Mesothelial cell of epicardium (in vitro differentiated cells): ENCODE data around the gene GSTA4. TPM values are rescaled to one million over a fixed set of nuclear protein-coding genes. Genes with fewer than 3 reads are reported as not detected.

ENCODE experiments used
- DNase-seq, 2 experiments: peaks; one replicate each; pipeline ENCODE4 v3.0.0; 2021; ENCODE audit warnings: low spot score in 2 of 2; ENCODE audit not compliant: unreplicated experiment in 2 of 2
- H3K27ac Mint-ChIP-seq: 2 replicates; pipeline ENCODE4 v1.8.0; 2021; ENCODE audit warnings: mixed read lengths
- H3K27me3 Mint-ChIP-seq: 2 replicates; pipeline ENCODE4 v1.8.0; 2021; ENCODE audit warnings: low read depth, mixed read lengths
- H3K36me3 Mint-ChIP-seq: 2 replicates; pipeline ENCODE4 v1.8.0; 2021; ENCODE audit warnings: mixed read lengths
- H3K4me1 Mint-ChIP-seq: 2 replicates; pipeline ENCODE4 v1.8.0; 2021; ENCODE audit warnings: mixed read lengths
- H3K4me3 Mint-ChIP-seq: 2 replicates; pipeline ENCODE4 v1.8.0; 2021; ENCODE audit warnings: mild to moderate bottlenecking, moderate library complexity, mixed read lengths
- H3K9me3 Mint-ChIP-seq: 2 replicates; pipeline ENCODE4 v1.8.0; 2021; ENCODE audit warnings: mixed read lengths
- total RNA-seq: library from RNA; stranded (reverse); gene quantifications from 3 replicates; pipeline ENCODE4 v1.2.1, GENCODE V29; 2021
- TF ChIP-seq, protein P1 (sequence below): fragments of 200-600 bp; sonication (generic); IDR thresholded peaks from one replicate; pipeline ENCODE4 v1.5.0; 2021; ENCODE audit warnings: antibody characterized with exemption; ENCODE audit not compliant: unreplicated experiment

The GSTA4 gene
- total RNA-seq, 1 donor from 2014 or later, result 66.2 TPM

GRCh38 chr6:53041356-53041755 lies 46.3 kb upstream of the GSTA4 start:
- DNase-seq, result no peak
- Mint-ChIP-seq H3K9me3 (no peaks in the 10 kb centered on the region), H3K4me1 (peaks cover 13% of the 10 kb centered on the region), H3K27ac (no peak overlapping the region), H3K4me3 (no peak overlapping the region), H3K27me3 (no peaks in the 10 kb centered on the region), H3K36me3 (peaks cover 30% of the 10 kb centered on the region)
- TF ChIP-seq, protein P1, sequence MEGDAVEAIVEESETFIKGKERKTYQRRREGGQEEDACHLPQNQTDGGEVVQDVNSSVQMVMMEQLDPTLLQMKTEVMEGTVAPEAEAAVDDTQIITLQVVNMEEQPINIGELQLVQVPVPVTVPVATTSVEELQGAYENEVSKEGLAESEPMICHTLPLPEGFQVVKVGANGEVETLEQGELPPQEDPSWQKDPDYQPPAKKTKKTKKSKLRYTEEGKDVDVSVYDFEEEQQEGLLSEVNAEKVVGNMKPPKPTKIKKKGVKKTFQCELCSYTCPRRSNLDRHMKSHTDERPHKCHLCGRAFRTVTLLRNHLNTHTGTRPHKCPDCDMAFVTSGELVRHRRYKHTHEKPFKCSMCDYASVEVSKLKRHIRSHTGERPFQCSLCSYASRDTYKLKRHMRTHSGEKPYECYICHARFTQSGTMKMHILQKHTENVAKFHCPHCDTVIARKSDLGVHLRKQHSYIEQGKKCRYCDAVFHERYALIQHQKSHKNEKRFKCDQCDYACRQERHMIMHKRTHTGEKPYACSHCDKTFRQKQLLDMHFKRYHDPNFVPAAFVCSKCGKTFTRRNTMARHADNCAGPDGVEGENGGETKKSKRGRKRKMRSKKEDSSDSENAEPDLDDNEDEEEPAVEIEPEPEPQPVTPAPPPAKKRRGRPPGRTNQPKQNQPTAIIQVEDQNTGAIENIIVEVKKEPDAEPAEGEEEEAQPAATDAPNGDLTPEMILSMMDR, result no peak

DNA sequence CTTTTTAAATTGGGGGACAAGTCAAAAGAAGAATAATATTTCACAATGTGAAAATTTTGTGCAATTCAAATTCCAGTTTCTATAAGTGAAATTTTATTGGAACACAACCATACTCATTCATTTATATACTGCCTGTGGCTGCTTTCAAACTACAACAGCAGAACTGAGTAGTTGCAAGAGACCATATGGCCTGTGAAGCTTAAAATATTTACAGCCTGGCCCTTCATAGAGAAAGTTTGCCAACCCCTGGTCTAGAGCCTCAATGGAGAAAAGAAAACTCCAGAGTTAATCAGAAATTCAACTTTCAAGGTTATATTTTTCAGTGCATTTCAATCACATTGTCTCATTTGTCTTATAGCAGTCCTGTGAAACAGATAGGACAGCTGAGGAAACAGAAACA lies 43.5 kb upstream of the GSTA4 start:
- no peak overlapping the region for H3K27ac Mint-ChIP-seq
- peaks cover 51% of the 10 kb centered on the region for H3K36me3 Mint-ChIP-seq
- H3K27me3 Mint-ChIP-seq, result no peaks in the 10 kb centered on the region
- peaks cover 2% of the 10 kb centered on the region for H3K4me1 Mint-ChIP-seq
- H3K9me3 Mint-ChIP-seq, result no peaks in the 10 kb centered on the region
- TF ChIP-seq, protein P1, result no peak
- no peak overlapping the region for H3K4me3 Mint-ChIP-seq
- no peak for DNase-seq

GRCh38 chr6:53038141-53038540 lies 43.1 kb upstream of the GSTA4 start:
- no peak for DNase-seq
- Mint-ChIP-seq H3K4me1 (no peaks in the 10 kb centered on the region), H3K36me3 (peaks cover 51% of the 10 kb centered on the region), H3K27ac (no peak overlapping the region), H3K9me3 (no peaks in the 10 kb centered on the region), H3K27me3 (no peaks in the 10 kb centered on the region), H3K4me3 (no peak overlapping the region)
- TF ChIP-seq, protein P1, result no peak

GRCh38 chr6:53035549-53036213 lies 40.6 kb upstream of the GSTA4 start:
- no peak overlapping the region for H3K4me3 Mint-ChIP-seq
- H3K27ac Mint-ChIP-seq, result no peak overlapping the region
- no peaks in the 10 kb centered on the region for H3K27me3 Mint-ChIP-seq
- H3K36me3 Mint-ChIP-seq, result peaks cover 47% of the 10 kb centered on the region
- DNase-seq, result no peak
- H3K9me3 Mint-ChIP-seq, result no peaks in the 10 kb centered on the region
- TF ChIP-seq, protein P1, result no peak
- no peaks in the 10 kb centered on the region for H3K4me1 Mint-ChIP-seq

DNA sequence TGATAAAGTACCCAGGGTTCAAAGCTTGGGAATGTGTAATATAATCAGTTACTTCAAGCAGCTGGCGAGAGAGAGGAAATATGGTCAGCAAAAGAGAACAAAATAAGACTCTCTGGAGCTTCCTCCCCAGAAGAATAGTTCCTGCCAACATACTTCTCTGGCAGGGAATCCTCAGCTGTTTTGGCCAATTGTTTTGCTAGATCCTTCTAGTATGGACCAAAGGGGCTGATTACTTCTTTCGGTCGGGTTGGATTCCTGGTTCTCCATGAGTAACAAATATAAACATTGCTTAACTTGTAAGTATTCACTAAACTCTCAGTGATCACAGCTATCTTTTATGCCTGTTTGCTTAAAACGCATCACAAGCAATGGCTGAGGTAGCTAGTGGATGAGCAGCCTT lies 38.7 kb upstream of the GSTA4 start:
- Mint-ChIP-seq H3K9me3 (no peaks in the 10 kb centered on the region), H3K27ac (no peak overlapping the region), H3K27me3 (no peaks in the 10 kb centered on the region), H3K36me3 (peaks cover 32% of the 10 kb centered on the region), H3K4me1 (no peaks in the 10 kb centered on the region), H3K4me3 (no peak overlapping the region)
- TF ChIP-seq, protein P1, result no peak
- no peak for DNase-seq
